ENCODE measurements around the gene LGR5. TPM values are rescaled to one million over a fixed set of nuclear protein-coding genes. Genes with fewer than 3 reads are reported as not detected.

LGR5 gene
- total and polyA plus RNA-seq, 9 of the 15 experiments (the other 6 are each of a cell fraction or from before 2014, with no cell fraction given): not detected

GRCh38 chr12:71625476-71625875 is 185.9 kb downstream of the LGR5 start:
- Histone ChIP-seq H3K79me2 (ENCODE audit: control insufficient read depth, insufficient read depth, low read length) (no peaks in the 10 kb centered on the region), H3K4me2 (ENCODE audit: insufficient read depth, low read length) (no peak overlapping the region), H3K9me3 (replicated peaks; ENCODE audit: control insufficient read depth, insufficient read depth, low read depth, low read length) (no peaks in the 10 kb centered on the region), H4K20me1 (replicated peaks; ENCODE audit: control insufficient read depth, insufficient read depth, low read length) (no peaks in the 10 kb centered on the region), H3K9me1 (ENCODE audit: control insufficient read depth, insufficient read depth, low read length) (no peaks in the 10 kb centered on the region), H3K4me1 (replicated peaks in 1 of 2; ENCODE audit: control insufficient read depth in 2 of 2, insufficient read depth in 2 of 2, low read length in 2 of 2) (no peaks in the 10 kb centered on the region), H3K27ac (ENCODE audit: extremely low read depth, low read depth, low read length) (no peak overlapping the region), H2AFZ (ENCODE audit: low read depth, low read length) (no peak overlapping the region), H3K9ac (ENCODE audit: insufficient read depth in 1 of 2, low read depth in 2 of 2, low read length in 2 of 2) (no peak overlapping the region), H3K27me3 (ENCODE audit: control insufficient read depth in 2 of 2, insufficient read depth in 2 of 2, low read length in 2 of 2) (no peaks in the 10 kb centered on the region), H3K4me3 (no peak overlapping the region), H3K36me3 (ENCODE audit: control insufficient read depth, insufficient read depth, low read length) (peaks cover 99% of the 10 kb centered on the region)
- no peak for DNase-seq (ENCODE audit: extremely low read depth in 1 of 4, low spot score in 3 of 4)
- TF ChIP-seq CREB5 (CRISPR knock-in tag; IDR thresholded peaks at IDR 0.05): no peak
- TF ChIP-seq STAG1 (CRISPR knock-in tag; IDR thresholded peaks at IDR 0.05; ENCODE audit: borderline replicate concordance): no peak
- no peak for TF ChIP-seq SP1 (CRISPR knock-in tag; IDR thresholded peaks at IDR 0.05)
- TF ChIP-seq ZNF407 (IDR thresholded peaks at IDR 0.05; ENCODE audit: low read depth): no peak
- no peak for TF ChIP-seq ZNF609 (CRISPR knock-in tag; IDR thresholded peaks at IDR 0.05; ENCODE audit: borderline replicate concordance)
- no peak for TF ChIP-seq CHD4 (IDR thresholded peaks at IDR 0.05; ENCODE audit: insufficient read depth, insufficient replicate concordance, low read depth, low read length, poor library complexity, severe bottlenecking)
- no peak for TF ChIP-seq POLR3G (IDR thresholded peaks at IDR 0.05; ENCODE audit: extremely low read depth, insufficient read length, insufficient replicate concordance)
- TF ChIP-seq MED1 (CRISPR knock-in tag; IDR thresholded peaks at IDR 0.05; ENCODE audit: borderline replicate concordance): no peak
- BruUV-seq (replicated peaks): no TSS peak
- intact Hi-C loops (cut with micrococcal nuclease) (no loop called here), in situ Hi-C loops (cut with MboI) (no loop called here)
- 94% methylated on average over 2 of the region's 2 CpGs for WGBS (ENCODE audit: insufficient coverage, low coverage, missing lambda C conversion rate)
- FAIRE-seq: no peak
- ATAC-seq: no peak
- ChIA-PET CTCF (ENCODE audit: low intra/inter-chr PET ratio) (no interaction called here), POLR2A (no interaction called here)

All from K562 (cell line).